DMS53 (cell line): ENCODE results near the gene APBB2.

Source experiments
- DNase-seq: peaks from one replicate; lab custom pipeline; 2025; lab: John Stamatoyannopoulos, UW

Gene APBB2

GRCh38 chr4:41215969-41216293 lies 1.6 kb upstream of the APBB2 start:
- DNase-seq, result no peak

GRCh38 chr4:41215155-41215554 lies 813 bp upstream of the APBB2 start:
- peak; percentile 65 for DNase-seq

- no peak for DNase-seq
These were observed 444 bp upstream of the APBB2 start for GRCh38 chr4:41214825-41215146.

- peak; percentile 76 for DNase-seq
These were observed 662 bp downstream of the APBB2 start for GRCh38 chr4:41213625-41214135.

GRCh38 chr4:41212616-41213203 lies 1.6 kb downstream of the APBB2 start:
- DNase-seq, result peak; percentile 50

GRCh38 chr4:41211951-41212615 lies 2.3 kb downstream of the APBB2 start:
- no peak for DNase-seq

- no peak for DNase-seq
These were observed 4.4 kb downstream of the APBB2 start for GRCh38 chr4:41209901-41210300.

- DNase-seq, result no peak
These were observed 5.2 kb downstream of the APBB2 start for GRCh38 chr4:41209187-41209586.

GRCh38 chr4:41207291-41207831 lies 7.0 kb downstream of the APBB2 start:
- no peak for DNase-seq

- DNase-seq, result no peak
These were observed 8.4 kb downstream of the APBB2 start for GRCh38 chr4:41205854-41206460.

GRCh38 chr4:41205130-41205529 lies 9.2 kb downstream of the APBB2 start:
- DNase-seq, result no peak

GRCh38 chr4:41204400-41204978 lies 9.9 kb downstream of the APBB2 start:
- DNase-seq, result peak; percentile 10

GRCh38 chr4:41203841-41204240 lies 10.5 kb downstream of the APBB2 start:
- DNase-seq, result no peak

GRCh38 chr4:41202820-41203568 lies 11.3 kb downstream of the APBB2 start:
- DNase-seq, result no peak

- DNase-seq, result no peak
These were observed 12.0 kb downstream of the APBB2 start for GRCh38 chr4:41202356-41202755.

- DNase-seq, result no peak
These were observed 13.8 kb downstream of the APBB2 start for GRCh38 chr4:41200486-41201017.

- DNase-seq, result no peak
These were observed 14.6 kb downstream of the APBB2 start for GRCh38 chr4:41199788-41200187.

- no peak for DNase-seq
These were observed 16.3 kb downstream of the APBB2 start for GRCh38 chr4:41197996-41198395.

- DNase-seq, result no peak
These were observed 16.8 kb downstream of the APBB2 start for GRCh38 chr4:41197495-41197894.

GRCh38 chr4:41196633-41197332 lies 17.6 kb downstream of the APBB2 start:
- DNase-seq, result no peak

- no peak for DNase-seq
These were observed 22.2 kb downstream of the APBB2 start for GRCh38 chr4:41192136-41192535.
